Astrocyte of the cerebellum (primary cell): ENCODE results near the gene DOP1B.

Source experiments
- DNase-seq: peaks from one replicate; pipeline ENCODE4 v3.0.0-alpha.2; 2011; ENCODE audit warnings: low read depth
- H3K4me3 ChIP-seq: 2 replicates; pipeline ENCODE4 v1.5.1; 2011; ENCODE audit warnings: mild to moderate bottlenecking, low read depth, low read length, moderate library complexity
- in situ Hi-C: cut with HindIII; loops from 2 replicates; pipeline ENCODE4 v1.10.0; 2017; ENCODE audit warnings: low sequenced_read_pairs
- TF ChIP-seq, protein P1 (sequence below): IDR thresholded peaks from 2 replicates; pipeline ENCODE4 v1.5.1; 2012; ENCODE audit warnings: low read length, low read depth, moderate library complexity, mild to moderate bottlenecking; ENCODE audit errors: missing control alignments

Gene DOP1B

DNA sequence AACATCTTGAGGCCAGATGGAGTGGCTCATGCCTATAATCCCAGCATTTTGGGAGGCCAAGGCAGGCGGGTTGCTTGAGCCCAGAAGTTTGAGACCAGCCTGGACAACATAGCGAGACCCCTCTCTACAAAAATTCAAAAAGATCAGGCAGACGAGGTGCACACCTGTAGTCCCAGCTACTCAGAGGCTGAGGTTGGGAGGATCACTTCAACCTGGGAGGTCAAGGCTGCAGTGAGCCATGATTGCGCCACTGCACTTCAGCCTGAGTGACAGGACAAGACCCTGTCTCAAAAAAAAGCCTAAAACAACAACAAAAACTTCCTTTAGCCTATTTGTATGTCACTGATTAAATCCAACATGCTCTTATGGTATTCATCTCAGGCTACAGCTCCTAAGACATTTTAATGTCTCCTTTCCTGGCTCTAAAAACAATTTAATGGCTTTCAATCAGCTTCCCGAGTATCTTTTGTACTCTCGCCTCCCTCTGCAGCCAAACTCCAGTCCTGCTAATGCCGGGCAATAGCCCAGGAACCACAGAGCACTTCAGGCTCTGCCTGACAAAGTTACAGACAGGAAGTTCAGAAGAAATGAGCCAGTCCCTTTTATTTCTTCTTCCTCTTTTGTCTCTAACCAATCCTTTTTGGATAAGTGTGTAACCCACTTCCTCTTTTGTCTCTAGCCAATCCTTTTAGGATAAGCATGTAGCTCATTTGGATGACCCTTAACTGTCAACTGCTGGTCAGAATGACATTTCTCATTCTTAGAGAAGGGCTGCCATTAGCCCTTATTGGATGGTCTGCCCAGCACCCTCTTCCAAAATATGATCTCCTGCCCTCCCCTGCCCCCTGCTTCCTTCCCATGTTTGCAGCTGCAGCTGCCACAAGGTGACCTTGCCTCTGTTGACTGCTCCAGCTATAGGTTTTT, 6.6 kb upstream of the DOP1B start:
- in situ Hi-C loops = no loop called here
- TF ChIP-seq, protein P1, sequence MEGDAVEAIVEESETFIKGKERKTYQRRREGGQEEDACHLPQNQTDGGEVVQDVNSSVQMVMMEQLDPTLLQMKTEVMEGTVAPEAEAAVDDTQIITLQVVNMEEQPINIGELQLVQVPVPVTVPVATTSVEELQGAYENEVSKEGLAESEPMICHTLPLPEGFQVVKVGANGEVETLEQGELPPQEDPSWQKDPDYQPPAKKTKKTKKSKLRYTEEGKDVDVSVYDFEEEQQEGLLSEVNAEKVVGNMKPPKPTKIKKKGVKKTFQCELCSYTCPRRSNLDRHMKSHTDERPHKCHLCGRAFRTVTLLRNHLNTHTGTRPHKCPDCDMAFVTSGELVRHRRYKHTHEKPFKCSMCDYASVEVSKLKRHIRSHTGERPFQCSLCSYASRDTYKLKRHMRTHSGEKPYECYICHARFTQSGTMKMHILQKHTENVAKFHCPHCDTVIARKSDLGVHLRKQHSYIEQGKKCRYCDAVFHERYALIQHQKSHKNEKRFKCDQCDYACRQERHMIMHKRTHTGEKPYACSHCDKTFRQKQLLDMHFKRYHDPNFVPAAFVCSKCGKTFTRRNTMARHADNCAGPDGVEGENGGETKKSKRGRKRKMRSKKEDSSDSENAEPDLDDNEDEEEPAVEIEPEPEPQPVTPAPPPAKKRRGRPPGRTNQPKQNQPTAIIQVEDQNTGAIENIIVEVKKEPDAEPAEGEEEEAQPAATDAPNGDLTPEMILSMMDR = no peak
- peak; percentile 66 for DNase-seq
- no peak overlapping the region for H3K4me3 ChIP-seq

DNA sequence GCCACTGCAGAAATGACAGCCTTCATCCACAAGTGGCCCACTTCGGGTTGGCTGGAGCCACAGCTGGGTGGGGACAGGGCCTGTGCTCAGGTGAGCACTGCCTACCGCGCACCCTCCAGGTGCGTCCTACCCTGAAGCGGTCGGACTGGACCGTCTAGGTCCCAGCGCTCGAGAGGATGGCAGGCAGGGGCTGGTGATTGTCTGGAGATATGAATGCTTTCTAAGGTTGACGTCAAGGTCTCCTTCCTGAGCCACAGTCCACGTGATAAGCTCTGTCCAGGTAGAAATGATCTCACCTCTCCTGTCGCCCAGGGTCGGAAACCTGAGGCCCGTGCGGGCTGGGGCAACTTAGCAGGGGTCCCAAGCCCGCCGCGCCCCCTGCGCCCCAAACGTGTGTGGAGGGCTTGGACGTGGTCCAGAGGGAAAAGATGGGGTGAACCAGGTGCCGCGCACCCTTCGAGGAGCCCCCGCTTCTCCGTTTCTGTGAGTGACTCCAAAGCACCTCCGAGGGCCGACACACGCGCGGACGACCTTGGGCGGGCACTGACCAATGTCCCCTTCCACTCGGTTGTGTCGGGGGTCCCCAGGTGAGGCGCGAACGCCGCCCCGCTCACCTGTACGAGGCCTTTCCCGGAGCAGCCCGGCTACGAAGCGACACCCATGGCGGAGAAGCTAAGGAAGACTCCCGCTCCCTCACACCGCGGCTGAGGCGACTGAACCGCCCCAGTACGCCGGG, 853 bp upstream of the DOP1B start:
- in situ Hi-C loops = no loop called here
- DNase-seq = no peak
- TF ChIP-seq, protein P1 = no peak
- peak overlapping the region; percentile 65 for H3K4me3 ChIP-seq

DNA sequence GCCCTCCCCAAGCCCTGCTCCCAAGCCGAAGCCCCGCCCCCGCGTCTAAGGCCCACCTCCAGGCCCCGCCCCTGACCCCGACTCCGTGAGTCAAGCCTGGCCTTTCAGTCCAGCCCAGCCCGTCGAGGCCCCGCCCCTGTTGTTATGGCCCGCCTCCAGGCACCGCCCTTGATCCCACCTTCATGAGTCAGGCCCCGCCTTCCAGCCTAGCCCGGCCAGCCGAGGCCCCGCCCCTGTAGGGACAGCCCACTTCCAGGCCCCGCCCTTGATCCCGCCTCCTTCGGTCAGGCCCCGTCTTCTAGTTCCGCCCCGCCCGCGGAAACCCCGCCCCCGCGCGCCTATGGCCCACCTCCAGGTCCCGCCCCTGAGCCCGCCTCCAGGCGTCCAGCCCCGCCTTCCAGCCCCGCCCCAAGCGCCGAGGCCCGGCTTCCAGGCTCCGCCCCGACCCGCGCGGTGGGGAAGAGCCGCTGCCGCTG, 247 bp upstream of the DOP1B start:
- TF ChIP-seq, protein P1 = no peak
- peak overlapping the region; percentile 69 for H3K4me3 ChIP-seq
- in situ Hi-C loops = no loop called here
- DNase-seq = peak; percentile 97

DNA sequence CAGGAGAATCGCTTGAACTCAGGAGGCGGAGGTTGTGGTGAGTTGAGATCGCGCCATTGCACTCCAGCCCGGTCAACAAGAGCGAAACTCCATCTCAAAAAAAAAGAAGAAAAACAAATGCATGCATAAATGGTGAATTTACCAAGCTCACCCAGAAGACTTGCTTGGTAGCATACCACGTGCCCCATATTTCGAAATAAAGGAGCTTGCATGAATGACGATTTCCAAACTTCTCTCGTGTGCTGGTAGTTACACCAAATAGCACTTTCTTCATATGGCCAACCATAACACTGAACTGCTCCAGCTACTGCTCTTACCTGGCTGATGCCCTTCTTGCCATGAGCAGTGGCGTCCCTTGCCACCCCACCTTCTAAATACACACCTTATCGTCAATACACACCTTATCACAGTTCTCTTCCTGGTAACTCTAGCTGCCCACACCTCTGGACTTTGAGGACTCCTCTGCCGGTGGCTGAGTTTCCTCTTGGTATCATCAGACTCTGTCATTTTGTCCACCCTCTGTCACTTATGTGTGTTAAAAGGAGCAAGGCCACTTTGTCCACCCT, 2.8 kb downstream of the DOP1B start:
- H3K4me3 ChIP-seq = no peak overlapping the region
- TF ChIP-seq, protein P1 = no peak
- no peak for DNase-seq
- in situ Hi-C loops = no loop called here

DNA sequence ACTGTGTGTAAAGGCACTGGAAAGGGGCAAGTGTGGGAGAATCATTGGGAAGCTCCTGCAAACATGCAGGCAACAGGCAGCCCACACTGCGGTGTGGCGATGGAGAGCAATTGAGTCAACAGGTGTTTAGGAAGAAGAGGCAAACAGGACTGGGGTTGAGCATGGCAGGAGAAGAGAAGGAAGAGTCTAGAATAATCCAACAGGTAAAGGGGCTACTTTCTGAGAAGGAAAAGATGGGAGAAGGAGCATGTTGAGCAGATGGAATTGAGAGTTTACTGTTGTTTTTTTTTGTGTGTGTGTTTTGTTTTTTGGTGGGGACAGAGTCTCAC, 4.2 kb downstream of the DOP1B start:
- H3K4me3 ChIP-seq = no peak overlapping the region
- in situ Hi-C loops = loop anchor here (5.0 kb wide), 1 partner anchor 86 kb away; no protein-coding TSS in a partner anchor
- DNase-seq = no peak
- TF ChIP-seq, protein P1 = no peak

DNA sequence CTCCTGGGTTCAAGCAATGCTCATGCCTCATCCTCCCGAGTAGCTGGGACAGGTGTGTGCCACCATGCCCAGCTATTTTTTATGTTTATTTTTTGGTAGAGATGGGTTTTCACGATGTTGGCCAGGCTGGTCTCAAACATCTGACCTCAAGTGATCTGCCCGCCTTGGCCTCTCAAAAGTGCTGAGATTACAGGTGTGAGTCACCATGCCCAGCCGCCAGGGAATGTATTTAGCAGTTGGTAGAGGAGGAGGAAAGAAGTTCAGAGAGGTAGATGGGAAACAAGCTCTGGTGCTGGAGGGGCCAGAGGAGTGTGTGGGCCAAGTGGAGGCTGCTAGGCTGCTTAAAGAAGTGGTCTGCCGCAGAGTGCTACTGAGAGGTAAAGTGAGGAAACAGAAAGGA, 6.0 kb downstream of the DOP1B start:
- in situ Hi-C loops = loop anchor here (5.0 kb wide), 1 partner anchor 85 kb away; no protein-coding TSS in a partner anchor
- no peak for DNase-seq
- no peak overlapping the region for H3K4me3 ChIP-seq
- TF ChIP-seq, protein P1 = no peak
